ENCODE results near the gene IFNG-AS1.
A peak's percentile ranks its signal among the peaks of the same experiment; 100 is the strongest.

Gene IFNG-AS1

GRCh38 chr12:67989184-67989920 lies at the start of gene IFNG-AS1:
Gene IFNG-AS1 (plus strand): TSS chr12:67989447.
- no peak for DNase-seq

GRCh38 chr12:67939611-67940010 lies 49.6 kb upstream of the IFNG-AS1 start:
- no peak for DNase-seq

DNA sequence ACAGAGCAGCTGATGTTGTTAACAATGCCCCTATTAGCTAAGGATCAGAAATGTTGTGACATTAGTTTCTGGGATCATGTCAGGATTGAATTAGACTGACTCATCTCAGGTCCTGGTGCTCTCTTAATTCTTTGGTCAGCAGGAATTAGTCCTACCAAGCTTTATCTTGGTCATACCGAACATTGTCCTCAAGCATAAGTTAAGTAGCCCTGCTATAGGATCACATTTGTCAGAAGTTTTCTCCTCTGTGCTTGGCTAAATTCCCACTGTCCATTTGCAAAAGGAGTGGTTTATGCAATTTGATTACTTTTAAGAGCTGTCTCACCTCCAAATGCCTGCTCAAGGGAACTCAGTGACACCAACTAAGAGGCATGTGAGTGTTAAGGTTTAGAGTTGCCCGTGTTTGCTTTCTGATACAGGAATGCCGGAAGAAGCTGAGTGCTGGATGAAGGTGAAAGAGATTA lies 48.4 kb upstream of the IFNG-AS1 start:
- DNase-seq, result no peak

DNA sequence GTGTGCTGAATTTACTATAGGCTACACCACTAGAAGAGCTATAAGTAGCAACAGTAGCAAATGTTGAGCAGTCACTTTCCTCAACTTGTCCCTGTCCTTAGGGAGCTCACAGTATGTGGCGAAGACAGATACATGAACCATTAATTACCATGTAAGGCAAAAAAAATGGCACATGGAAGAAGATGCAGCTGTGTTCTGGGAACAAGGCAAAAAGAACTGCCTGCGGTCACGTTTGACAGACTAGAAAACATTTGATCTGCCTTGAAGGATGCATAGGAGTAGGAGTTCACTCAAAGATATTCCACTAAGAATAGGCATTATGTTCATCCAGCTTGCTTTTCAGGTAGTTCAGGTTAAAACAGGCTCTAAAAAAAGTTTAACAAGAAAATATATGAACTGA lies 46.5 kb upstream of the IFNG-AS1 start:
- no peak for DNase-seq

- peak; percentile 41 for DNase-seq
Measured at GRCh38 chr12:67943141-67943892, 45.9 kb upstream of the IFNG-AS1 start.

DNA sequence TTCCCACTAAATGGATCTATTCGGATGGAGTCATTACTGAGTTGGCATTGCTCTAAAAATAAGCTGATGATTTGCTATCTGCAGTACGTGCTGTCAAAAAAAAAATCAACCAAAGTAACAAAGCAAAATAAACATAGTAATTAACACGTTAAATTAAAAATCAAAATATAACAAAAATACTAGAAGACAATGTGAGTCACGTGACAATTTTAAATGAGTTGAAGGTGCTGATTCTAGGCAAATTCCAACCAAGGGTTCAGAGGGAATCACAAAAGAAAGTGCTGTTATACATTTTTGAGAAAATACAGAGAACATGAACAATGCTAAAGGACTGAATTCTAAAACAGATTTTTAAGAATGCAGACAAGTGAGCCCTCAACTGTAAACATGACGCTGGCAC lies 45.2 kb upstream of the IFNG-AS1 start:
- DNase-seq, result no peak

DNA sequence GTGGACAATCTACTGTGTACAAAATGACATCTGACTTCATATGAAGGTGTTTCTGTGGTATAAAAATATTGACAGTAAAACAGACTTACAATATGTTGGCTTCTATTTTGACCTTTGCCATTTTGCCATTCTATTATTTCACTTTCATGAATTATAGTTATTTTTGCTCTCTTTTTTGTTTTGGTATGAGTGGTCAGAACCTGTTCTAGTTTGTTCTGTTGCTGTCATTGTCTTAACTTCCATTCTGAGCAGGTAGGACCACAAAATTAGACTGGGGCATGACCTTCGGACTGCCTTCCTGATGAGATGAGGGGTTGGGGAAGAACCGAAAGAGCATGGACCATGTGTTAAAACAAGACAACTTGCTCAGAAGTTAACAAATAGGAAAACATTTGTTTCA lies 36.5 kb upstream of the IFNG-AS1 start:
- DNase-seq, result no peak

GRCh38 chr12:67957383-67957782 lies 31.9 kb upstream of the IFNG-AS1 start:
- DNase-seq, result no peak

GRCh38 chr12:67958187-67958586 lies 31.1 kb upstream of the IFNG-AS1 start:
- DNase-seq, result no peak

GRCh38 chr12:67964456-67964855 lies 24.8 kb upstream of the IFNG-AS1 start:
- DNase-seq, result no peak

GRCh38 chr12:67966560-67966959 lies 22.7 kb upstream of the IFNG-AS1 start:
- no peak for DNase-seq

DNA sequence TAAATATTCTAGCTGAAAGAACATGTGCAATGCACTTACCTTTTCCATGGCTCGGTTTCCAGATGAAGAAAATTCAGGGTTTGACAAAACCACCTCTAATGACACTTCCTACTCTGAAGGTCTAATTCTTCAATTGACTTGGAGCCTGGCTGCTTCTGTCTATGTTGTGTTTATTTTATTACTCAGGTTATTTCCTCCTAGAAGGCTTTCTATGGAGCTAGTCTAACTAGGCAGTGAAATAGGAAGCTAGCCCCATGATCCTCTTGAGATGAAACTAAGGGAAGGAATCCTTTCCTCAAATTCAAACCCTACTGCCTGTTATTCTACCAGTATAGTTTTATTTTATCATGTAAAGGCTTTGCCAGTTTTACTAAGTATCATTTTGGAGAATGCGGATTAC lies 20.9 kb upstream of the IFNG-AS1 start:
- DNase-seq, result no peak

DNA sequence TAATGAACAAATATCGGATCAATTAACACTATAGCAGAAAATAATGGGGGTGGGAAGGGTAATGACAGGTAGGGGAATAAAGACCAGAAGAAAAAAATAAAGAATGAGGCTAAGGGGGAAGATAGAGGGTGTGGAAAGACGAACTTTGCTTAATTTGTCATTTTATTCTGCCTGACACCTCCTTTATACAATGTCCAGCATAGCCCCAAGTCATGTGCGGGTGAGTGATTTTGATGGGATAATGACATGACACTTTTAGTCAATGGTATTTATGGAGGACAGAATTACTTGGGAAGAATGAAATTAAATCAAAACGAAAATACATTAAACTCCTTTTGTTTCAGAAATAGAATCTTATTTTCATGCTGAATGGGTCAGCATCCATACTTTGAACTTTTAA lies 20.5 kb upstream of the IFNG-AS1 start:
- no peak for DNase-seq

DNA sequence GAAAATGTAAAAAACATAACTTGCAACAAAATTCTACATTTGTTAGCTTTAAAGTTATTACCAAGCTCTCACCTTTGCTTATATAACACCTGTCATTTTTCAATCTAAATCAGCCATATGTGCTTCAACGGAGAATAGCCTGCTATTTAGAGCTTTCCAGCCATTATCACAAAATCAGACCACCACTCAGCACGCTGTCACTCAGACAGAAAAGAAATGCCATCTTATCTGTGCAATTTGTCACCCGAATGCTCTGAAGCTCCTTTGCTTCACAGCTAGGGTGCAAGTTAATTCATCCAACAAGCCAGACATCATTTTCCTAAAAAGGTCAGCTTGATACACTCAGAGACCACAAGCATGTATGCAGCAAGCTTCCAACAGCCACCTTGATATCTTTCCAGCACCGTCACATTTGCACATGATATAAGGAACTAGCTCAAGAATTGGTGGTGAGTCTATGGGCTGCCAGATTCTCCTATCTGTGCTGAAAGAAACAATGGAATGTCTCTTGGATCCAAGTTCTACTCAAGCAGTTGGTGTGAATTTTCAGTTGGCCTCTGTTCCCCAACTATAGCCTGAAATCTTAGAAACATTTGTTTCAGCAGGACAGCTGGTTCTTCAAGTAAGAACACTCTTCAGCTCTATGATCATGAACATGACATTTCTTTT lies 20.0 kb upstream of the IFNG-AS1 start:
- DNase-seq, result no peak

DNA sequence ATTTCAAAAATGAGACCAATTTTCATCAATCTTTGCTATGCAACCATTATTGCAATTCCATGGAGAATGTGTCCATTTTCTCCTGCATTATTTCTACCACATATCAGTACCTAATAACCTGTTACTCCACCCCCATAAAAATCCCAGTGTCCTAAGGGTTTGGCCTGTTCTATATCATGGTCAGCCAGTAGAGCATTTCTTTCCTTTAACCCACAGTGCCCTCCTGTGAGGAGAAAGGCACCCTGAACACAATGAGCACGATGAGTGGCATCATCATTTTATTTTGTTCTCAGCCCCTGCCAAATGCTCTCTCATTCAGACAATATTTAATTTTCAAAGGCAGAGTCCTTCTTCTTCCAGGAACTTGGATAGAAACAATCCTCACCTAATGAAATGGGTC lies 11.6 kb upstream of the IFNG-AS1 start:
- no peak for DNase-seq

- DNase-seq, result no peak
Measured at GRCh38 chr12:67980391-67980790, 8.9 kb upstream of the IFNG-AS1 start.

- DNase-seq, result peak; percentile 55
Measured at GRCh38 chr12:67981287-67982162, 7.7 kb upstream of the IFNG-AS1 start.

GRCh38 chr12:67982164-67982563 lies 7.1 kb upstream of the IFNG-AS1 start:
- DNase-seq, result no peak

GRCh38 chr12:67986632-67987031 lies 2.6 kb upstream of the IFNG-AS1 start:
- no peak for DNase-seq

- DNase-seq, result no peak
Measured at GRCh38 chr12:67988601-67989021, 636 bp upstream of the IFNG-AS1 start.

DNA sequence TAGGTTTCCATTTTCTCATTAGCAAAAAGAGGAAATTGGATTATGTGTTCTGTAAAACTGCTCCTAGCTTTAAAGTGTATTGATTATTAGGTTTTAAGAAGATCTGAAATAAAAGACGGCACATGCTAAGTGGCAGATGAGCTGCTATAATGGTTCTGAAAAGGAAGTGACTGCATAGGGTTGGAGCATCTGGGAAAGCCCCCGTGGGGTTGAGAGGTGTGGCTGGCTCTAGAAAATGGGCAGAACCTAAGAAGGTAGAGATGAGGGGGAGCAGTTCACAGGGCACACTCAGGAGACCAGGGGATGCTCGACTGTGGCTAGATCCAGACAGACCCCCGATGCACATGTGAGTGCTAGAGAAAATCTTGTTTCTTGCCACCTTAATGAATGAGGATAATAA lies 1.9 kb downstream of the IFNG-AS1 start:
- DNase-seq, result no peak

- no peak for DNase-seq
Measured at GRCh38 chr12:67993143-67993542, 3.9 kb downstream of the IFNG-AS1 start.

DNA sequence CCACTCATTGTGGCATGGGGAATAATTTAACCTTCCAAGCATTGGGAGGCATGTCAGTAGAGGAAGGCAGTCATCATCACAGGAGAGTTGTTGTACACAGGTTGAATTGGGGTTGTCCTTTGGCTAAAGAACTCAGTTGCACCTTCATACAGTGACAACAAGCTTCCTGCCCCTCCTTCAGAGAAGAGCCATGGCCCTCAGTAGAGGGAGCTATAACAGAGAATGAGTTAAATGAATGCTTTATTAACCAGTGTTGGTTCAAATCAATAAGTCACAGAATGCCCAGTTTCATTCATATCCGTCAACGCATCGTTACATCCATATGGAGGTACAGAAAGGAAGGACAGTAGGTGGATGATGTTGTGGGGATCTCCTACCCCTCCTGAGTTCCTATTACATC lies 4.8 kb downstream of the IFNG-AS1 start:
- DNase-seq, result no peak

Data from T1000 (cell line).